H1 (cell line): ENCODE measurements around the gene MRPL54. TPM values are rescaled to one million over a fixed set of nuclear protein-coding genes. Genes with fewer than 3 reads are reported as not detected.

ENCODE experiments used
- JUND ChIP-seq: IDR thresholded peaks from 2 replicates; pipeline ENCODE4 v1.6.1; 2011; ENCODE audit warnings: mild to moderate bottlenecking, improper control_type of control experiment, low read length
- polyA plus RNA-seq, 7 experiments: library from polyadenylated mRNA; depleted of rRNA in 3 of 7; stranded (reverse) in 5 of 7; unstranded in 2 of 7; fragments of >200 nt in 5 of 7; fragments of 200-250 nt in 2 of 7; gene quantifications; 1 replicate in 5 of 7; 2 replicates in 1 of 7; 4 replicates in 1 of 7; pipeline versions ENCODE4 v1.2.1 to v1.2.3, GENCODE V29; 2011 to 2013; ENCODE audit warnings: missing spikeins in 2 of 7, mixed read lengths in 2 of 7
- total RNA-seq: library from RNA; stranded (reverse); fragmentation: NEBNext Ultra II Directional; extraction: Animal tissue kit (Norgen Biotek cat#: 25700); gene quantifications from 2 replicates; pipeline ENCODE4 v1.2.1, GENCODE V29; 2021
- TF ChIP-seq, protein P1 (sequence below), 3 experiments: IDR thresholded peaks; 1 replicate in 2 of 3; 2 replicates in 1 of 3; pipeline versions ENCODE4 v1.5.1 to v1.6.1; 2011; ENCODE audit warnings: low read length in 3 of 3, mild to moderate bottlenecking in 3 of 3, inconsistent platforms in 2 of 3, low read depth in 1 of 3, moderate library complexity in 1 of 3; ENCODE audit not compliant: insufficient read depth in 1 of 3; ENCODE audit errors: control extremely low read depth in 1 of 3
- TF ChIP-seq, protein P2 (sequence below): fragments of 300-600 bp; sonication (generic); IDR thresholded peaks from 2 replicates; pipeline ENCODE4 v1.7.1; 2012; ENCODE audit warnings: low read length, moderate library complexity, mild to moderate bottlenecking, inconsistent platforms; ENCODE audit not compliant: insufficient replicate concordance

The MRPL54 gene
- total and polyA plus RNA-seq, 2 of the 8 experiments (the other 6 are each of a cell fraction or from before 2014, with no cell fraction given) = 63.8 to 72.8 TPM

DNA sequence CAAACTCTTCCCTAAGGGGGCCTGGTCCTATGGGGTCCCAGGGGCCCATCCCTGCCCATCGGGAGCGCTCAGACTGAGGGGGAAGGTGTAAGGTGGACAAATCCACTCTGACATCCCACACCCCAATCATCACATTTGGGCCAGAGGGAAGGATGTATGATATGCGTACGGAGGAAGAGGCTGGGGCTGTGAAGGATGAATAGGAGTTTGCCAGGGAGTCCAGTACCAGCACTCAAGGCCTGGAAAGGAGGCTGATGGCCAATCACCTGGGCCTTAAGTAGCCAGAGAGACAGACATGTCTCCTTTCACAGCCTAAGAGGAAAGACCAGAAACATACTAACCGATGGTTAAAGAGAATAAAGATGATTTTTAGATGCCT lies 39.4 kb upstream of the MRPL54 start (continued):
- TF ChIP-seq, protein P1, sequence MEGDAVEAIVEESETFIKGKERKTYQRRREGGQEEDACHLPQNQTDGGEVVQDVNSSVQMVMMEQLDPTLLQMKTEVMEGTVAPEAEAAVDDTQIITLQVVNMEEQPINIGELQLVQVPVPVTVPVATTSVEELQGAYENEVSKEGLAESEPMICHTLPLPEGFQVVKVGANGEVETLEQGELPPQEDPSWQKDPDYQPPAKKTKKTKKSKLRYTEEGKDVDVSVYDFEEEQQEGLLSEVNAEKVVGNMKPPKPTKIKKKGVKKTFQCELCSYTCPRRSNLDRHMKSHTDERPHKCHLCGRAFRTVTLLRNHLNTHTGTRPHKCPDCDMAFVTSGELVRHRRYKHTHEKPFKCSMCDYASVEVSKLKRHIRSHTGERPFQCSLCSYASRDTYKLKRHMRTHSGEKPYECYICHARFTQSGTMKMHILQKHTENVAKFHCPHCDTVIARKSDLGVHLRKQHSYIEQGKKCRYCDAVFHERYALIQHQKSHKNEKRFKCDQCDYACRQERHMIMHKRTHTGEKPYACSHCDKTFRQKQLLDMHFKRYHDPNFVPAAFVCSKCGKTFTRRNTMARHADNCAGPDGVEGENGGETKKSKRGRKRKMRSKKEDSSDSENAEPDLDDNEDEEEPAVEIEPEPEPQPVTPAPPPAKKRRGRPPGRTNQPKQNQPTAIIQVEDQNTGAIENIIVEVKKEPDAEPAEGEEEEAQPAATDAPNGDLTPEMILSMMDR (IDR thresholded peaks at IDR 0.05; ENCODE audit: control extremely low read depth in 1 of 3, insufficient read depth in 1 of 3, low read depth in 1 of 3, low read length in 3 of 3) = no peak
- TF ChIP-seq, protein P2, sequence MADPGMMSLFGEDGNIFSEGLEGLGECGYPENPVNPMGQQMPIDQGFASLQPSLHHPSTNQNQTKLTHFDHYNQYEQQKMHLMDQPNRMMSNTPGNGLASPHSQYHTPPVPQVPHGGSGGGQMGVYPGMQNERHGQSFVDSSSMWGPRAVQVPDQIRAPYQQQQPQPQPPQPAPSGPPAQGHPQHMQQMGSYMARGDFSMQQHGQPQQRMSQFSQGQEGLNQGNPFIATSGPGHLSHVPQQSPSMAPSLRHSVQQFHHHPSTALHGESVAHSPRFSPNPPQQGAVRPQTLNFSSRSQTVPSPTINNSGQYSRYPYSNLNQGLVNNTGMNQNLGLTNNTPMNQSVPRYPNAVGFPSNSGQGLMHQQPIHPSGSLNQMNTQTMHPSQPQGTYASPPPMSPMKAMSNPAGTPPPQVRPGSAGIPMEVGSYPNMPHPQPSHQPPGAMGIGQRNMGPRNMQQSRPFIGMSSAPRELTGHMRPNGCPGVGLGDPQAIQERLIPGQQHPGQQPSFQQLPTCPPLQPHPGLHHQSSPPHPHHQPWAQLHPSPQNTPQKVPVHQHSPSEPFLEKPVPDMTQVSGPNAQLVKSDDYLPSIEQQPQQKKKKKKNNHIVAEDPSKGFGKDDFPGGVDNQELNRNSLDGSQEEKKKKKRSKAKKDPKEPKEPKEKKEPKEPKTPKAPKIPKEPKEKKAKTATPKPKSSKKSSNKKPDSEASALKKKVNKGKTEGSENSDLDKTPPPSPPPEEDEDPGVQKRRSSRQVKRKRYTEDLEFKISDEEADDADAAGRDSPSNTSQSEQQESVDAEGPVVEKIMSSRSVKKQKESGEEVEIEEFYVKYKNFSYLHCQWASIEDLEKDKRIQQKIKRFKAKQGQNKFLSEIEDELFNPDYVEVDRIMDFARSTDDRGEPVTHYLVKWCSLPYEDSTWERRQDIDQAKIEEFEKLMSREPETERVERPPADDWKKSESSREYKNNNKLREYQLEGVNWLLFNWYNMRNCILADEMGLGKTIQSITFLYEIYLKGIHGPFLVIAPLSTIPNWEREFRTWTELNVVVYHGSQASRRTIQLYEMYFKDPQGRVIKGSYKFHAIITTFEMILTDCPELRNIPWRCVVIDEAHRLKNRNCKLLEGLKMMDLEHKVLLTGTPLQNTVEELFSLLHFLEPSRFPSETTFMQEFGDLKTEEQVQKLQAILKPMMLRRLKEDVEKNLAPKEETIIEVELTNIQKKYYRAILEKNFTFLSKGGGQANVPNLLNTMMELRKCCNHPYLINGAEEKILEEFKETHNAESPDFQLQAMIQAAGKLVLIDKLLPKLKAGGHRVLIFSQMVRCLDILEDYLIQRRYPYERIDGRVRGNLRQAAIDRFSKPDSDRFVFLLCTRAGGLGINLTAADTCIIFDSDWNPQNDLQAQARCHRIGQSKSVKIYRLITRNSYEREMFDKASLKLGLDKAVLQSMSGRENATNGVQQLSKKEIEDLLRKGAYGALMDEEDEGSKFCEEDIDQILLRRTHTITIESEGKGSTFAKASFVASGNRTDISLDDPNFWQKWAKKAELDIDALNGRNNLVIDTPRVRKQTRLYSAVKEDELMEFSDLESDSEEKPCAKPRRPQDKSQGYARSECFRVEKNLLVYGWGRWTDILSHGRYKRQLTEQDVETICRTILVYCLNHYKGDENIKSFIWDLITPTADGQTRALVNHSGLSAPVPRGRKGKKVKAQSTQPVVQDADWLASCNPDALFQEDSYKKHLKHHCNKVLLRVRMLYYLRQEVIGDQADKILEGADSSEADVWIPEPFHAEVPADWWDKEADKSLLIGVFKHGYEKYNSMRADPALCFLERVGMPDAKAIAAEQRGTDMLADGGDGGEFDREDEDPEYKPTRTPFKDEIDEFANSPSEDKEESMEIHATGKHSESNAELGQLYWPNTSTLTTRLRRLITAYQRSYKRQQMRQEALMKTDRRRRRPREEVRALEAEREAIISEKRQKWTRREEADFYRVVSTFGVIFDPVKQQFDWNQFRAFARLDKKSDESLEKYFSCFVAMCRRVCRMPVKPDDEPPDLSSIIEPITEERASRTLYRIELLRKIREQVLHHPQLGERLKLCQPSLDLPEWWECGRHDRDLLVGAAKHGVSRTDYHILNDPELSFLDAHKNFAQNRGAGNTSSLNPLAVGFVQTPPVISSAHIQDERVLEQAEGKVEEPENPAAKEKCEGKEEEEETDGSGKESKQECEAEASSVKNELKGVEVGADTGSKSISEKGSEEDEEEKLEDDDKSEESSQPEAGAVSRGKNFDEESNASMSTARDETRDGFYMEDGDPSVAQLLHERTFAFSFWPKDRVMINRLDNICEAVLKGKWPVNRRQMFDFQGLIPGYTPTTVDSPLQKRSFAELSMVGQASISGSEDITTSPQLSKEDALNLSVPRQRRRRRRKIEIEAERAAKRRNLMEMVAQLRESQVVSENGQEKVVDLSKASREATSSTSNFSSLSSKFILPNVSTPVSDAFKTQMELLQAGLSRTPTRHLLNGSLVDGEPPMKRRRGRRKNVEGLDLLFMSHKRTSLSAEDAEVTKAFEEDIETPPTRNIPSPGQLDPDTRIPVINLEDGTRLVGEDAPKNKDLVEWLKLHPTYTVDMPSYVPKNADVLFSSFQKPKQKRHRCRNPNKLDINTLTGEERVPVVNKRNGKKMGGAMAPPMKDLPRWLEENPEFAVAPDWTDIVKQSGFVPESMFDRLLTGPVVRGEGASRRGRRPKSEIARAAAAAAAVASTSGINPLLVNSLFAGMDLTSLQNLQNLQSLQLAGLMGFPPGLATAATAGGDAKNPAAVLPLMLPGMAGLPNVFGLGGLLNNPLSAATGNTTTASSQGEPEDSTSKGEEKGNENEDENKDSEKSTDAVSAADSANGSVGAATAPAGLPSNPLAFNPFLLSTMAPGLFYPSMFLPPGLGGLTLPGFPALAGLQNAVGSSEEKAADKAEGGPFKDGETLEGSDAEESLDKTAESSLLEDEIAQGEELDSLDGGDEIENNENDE = no peak
- no peak for TF ChIP-seq JUND
